Transverse colon (tissue), 4 donors: Measurements from ENCODE around the gene BMP6. TPM values are rescaled to one million over a fixed set of nuclear protein-coding genes. Genes with fewer than 3 reads are reported as not detected.
A peak's percentile ranks its signal among the peaks of the same experiment; 100 is the strongest.

Source experiments
- DNase-seq: peaks from one replicate; pipeline ENCODE4 v3.0.0-alpha.2; 2019
- H3K27ac ChIP-seq, 4 donors: fragments of 200-600 bp; sonication (generic); 2 replicates each; pipeline ENCODE4 v1.5.1; 2016 to 2018; ENCODE audit warnings: inconsistent platforms in 4 of 4
- H3K27me3 ChIP-seq: fragments of 200-600 bp; sonication (generic); 2 replicates; pipeline ENCODE4 v1.5.1; 2017; ENCODE audit warnings: inconsistent platforms
- H3K36me3 ChIP-seq, 4 donors: fragments of 200-600 bp; sonication (generic); 2 replicates each; pipeline ENCODE4 v1.5.1; 2017 to 2019; ENCODE audit warnings: inconsistent platforms in 4 of 4
- H3K4me1 ChIP-seq, 4 donors: fragments of 200-600 bp; sonication (generic); 2 replicates each; pipeline ENCODE4 v1.5.1; 2017 to 2020; ENCODE audit warnings: inconsistent platforms in 4 of 4
- H3K4me3 ChIP-seq, 4 donors: fragments of 200-600 bp; sonication (generic); 1 replicate in 1 of 4; 2 replicates in 3 of 4; pipeline versions ENCODE4 v1.5.1 to v1.6.1; 2017 to 2019; ENCODE audit warnings: inconsistent platforms in 4 of 4
- H3K9me3 ChIP-seq, 2 donors: fragments of 200-600 bp; sonication (generic); 2 replicates each; pipeline ENCODE4 v1.5.1; 2017 to 2019; ENCODE audit warnings: inconsistent platforms in 2 of 2
- CTCF ChIP-seq, 5 experiments: fragments of 200-600 bp in 3 of 5; fragments of 450-650 bp in 2 of 5; sonication (generic) in 3 of 5; IDR thresholded peaks; 1 replicate in 2 of 5; 2 replicates in 3 of 5; pipeline ENCODE4 v1.5.1; 2016 to 2017; ENCODE audit warnings: antibody characterized with exemption in 5 of 5, inconsistent platforms in 3 of 5, mild to moderate bottlenecking in 2 of 5, moderate library complexity in 1 of 5
- EP300 ChIP-seq: sonication (generic); formaldehyde crosslinking; IDR thresholded peaks from one replicate; pipeline ENCODE4 v1.6.1; 2017; ENCODE audit warnings: antibody characterized with exemption, low read depth
- POLR2A ChIP-seq: fragments of 450-650 bp; IDR thresholded peaks from one replicate; pipeline ENCODE4 v1.6.1; 2016; ENCODE audit warnings: antibody characterized with exemption, mild to moderate bottlenecking, moderate library complexity
- POLR2AphosphoS5 ChIP-seq, 3 donors: sonication (generic); formaldehyde crosslinking; IDR thresholded peaks; one replicate each; pipeline ENCODE4 v1.6.1; 2016; ENCODE audit warnings: antibody characterized with exemption in 3 of 3
- WGBS, 2 donors: methylation state at CpG; one replicate each; pipeline ENCODE4 v1.1.5; 2018; ENCODE audit warnings: low coverage in 1 of 2; 5-methylcytosine and 5-hydroxymethylcytosine counted together
- in situ Hi-C, 4 donors: fragments of 200-750 bp; cut with MboI; loops; one replicate each; pipeline versions ENCODE4 v1.15.0 to v1.15.1; 2017; ENCODE audit warnings: low sequenced_read_pairs in 3 of 4, low pct_ligation_motif_present in 1 of 4, low pct_unique_long_range_greater_than_20kb in 1 of 4
- intact Hi-C: fragments of 100-400 bp; cut with DNase I; formaldehyde crosslinking; loops from one replicate; pipeline ENCODE4 v1.15.1; 2023; ENCODE audit warnings: low total_unique reads
- total RNA-seq, 4 donors: library from RNA; depleted of rRNA; stranded (reverse); fragments of >200 nt; gene quantifications; one replicate each; pipeline ENCODE4 v1.1.0, GENCODE V29; 2016

Gene BMP6
- total RNA-seq, 4 donors from 2014 or later: 1.1 to 12.7 (median 6.7) TPM

GRCh38 chr6:7728855-7729590 is 3.1 kb downstream of the BMP6 start:
- TF ChIP-seq EP300 (no peak), CTCF (IDR thresholded peaks at IDR 0.05) (no peak), POLR2A (no peak), POLR2AphosphoS5 (IDR thresholded peaks at IDR 0.05) (no peak)
- DNase-seq: no peak
- in situ Hi-C loops: loop anchor here in 2 of 4 donors (10.0 kb wide), 1 partner anchor 276 kb away; no protein-coding TSS in a partner anchor
- intact Hi-C loops: no loop called here
- peaks cover 97% of the 10 kb centered on the region for H3K27me3 ChIP-seq
- peak overlapping the region in 2 of 4 donors; percentile 50 to 71 for H3K4me3 ChIP-seq
- no peaks in the 10 kb centered on the region for H3K36me3 ChIP-seq
- H3K4me1 ChIP-seq: peaks cover 4 to 34% (median 30%) of the 10 kb centered on the region in 4 donors
- H3K27ac ChIP-seq: no peak overlapping the region
- whole genome bisulfite sequencing, 2 donors: 48 to 50% methylated on average over 2 to 14 of the region's 14 CpGs
- no peaks in the 10 kb centered on the region for H3K9me3 ChIP-seq

GRCh38 chr6:7730001-7730783 is 4.3 kb downstream of the BMP6 start:
- WGBS, 2 donors: 87 to 88% methylated on average over 4 to 5 of the region's 5 CpGs
- in situ Hi-C loops: no loop called here
- intact Hi-C loops: no loop called here
- H3K9me3 ChIP-seq: no peaks in the 10 kb centered on the region
- no peak overlapping the region for H3K27ac ChIP-seq
- no peak for DNase-seq
- TF ChIP-seq CTCF (IDR thresholded peaks at IDR 0.05) (no peak), EP300 (no peak)
- peaks cover 97% of the 10 kb centered on the region for H3K27me3 ChIP-seq
- H3K4me1 ChIP-seq: peaks cover 4 to 34% (median 30%) of the 10 kb centered on the region in 4 donors
- no peaks in the 10 kb centered on the region for H3K36me3 ChIP-seq
- no peak overlapping the region for H3K4me3 ChIP-seq

GRCh38 chr6:7730784-7731227 is 4.9 kb downstream of the BMP6 start:
- in situ Hi-C loops (no loop called here), intact Hi-C loops (no loop called here)
- no peak overlapping the region for H3K4me3 ChIP-seq
- no peaks in the 10 kb centered on the region for H3K9me3 ChIP-seq
- no peak for DNase-seq
- TF ChIP-seq CTCF (IDR thresholded peaks at IDR 0.05) (no peak), POLR2AphosphoS5 (IDR thresholded peaks at IDR 0.05) (no peak), POLR2A (no peak), EP300 (no peak)
- peaks cover 93% of the 10 kb centered on the region for H3K27me3 ChIP-seq
- 54 to 55% methylated on average over 4 to 10 of the region's 10 CpGs for WGBS, 2 donors
- H3K4me1 ChIP-seq: peaks cover 4 to 30% (median 26%) of the 10 kb centered on the region in 4 donors
- no peak overlapping the region for H3K27ac ChIP-seq
- H3K36me3 ChIP-seq: no peaks in the 10 kb centered on the region

- Histone ChIP-seq H3K4me3 (no peak overlapping the region), H3K4me1 (peaks cover 4 to 26% (median 21%) of the 10 kb centered on the region in 4 donors), H3K9me3 (no peaks in the 10 kb centered on the region), H3K27ac (no peak overlapping the region), H3K36me3 (no peaks in the 10 kb centered on the region), H3K27me3 (peaks cover 88% of the 10 kb centered on the region)
- intact Hi-C loops (no loop called here), in situ Hi-C loops (no loop called here)
- TF ChIP-seq POLR2AphosphoS5 (IDR thresholded peaks at IDR 0.05): no peak
- no peak for TF ChIP-seq CTCF (IDR thresholded peaks at IDR 0.05)
- no peak for TF ChIP-seq POLR2A
- TF ChIP-seq EP300: no peak
- WGBS, 2 donors: 81 to 100% methylated on average over 2 of the region's 2 CpGs
- DNase-seq: no peak
Measured at GRCh38 chr6:7731294-7731693, 5.4 kb downstream of the BMP6 start.
